K562 (cell line): ENCODE data around the gene SLC26A8. TPM values are rescaled to one million over a fixed set of nuclear protein-coding genes. Genes with fewer than 3 reads are reported as not detected.

Experiments
- BRF1 ChIP-seq: IDR thresholded peaks from 3 replicates; pipeline ENCODE4 v1.6.1; 2011; ENCODE audit warnings: borderline replicate concordance, mild to moderate bottlenecking; ENCODE audit not compliant: insufficient read length; ENCODE audit errors: extremely low read depth
- CBFA2T3 ChIP-seq: fragments of 450-650 bp; IDR thresholded peaks from 2 replicates; pipeline ENCODE4 v1.6.1; 2017
- CCAR2 ChIP-seq: fragments of 200-400 bp; formaldehyde crosslinking; IDR thresholded peaks from 2 replicates; pipeline ENCODE4 v1.6.1; 2017; ENCODE audit warnings: mild to moderate bottlenecking, low read depth, low read length
- CCNT2 ChIP-seq: IDR thresholded peaks from 2 replicates; pipeline ENCODE4 v1.6.1; 2011; ENCODE audit warnings: borderline replicate concordance, low read depth, mild to moderate bottlenecking, moderate library complexity, mixed read lengths, low read length; ENCODE audit not compliant: insufficient read length; ENCODE audit errors: extremely low read depth
- CHD2 ChIP-seq: IDR thresholded peaks from 2 replicates; pipeline ENCODE4 v1.6.1; 2011; ENCODE audit warnings: low read depth, low read length
- CREB3 ChIP-seq: fragments of 450-650 bp; conservative IDR thresholded peaks from 2 replicates; pipeline ENCODE4 v1.6.1; 2016; ENCODE audit warnings: missing genetic modification characterization, low read depth, mild to moderate bottlenecking, missing compliant biosample characterization, moderate library complexity
- ESRRB ChIP-seq: fragments of 250-450 bp; sonication (Bioruptor Pico); IDR thresholded peaks from 2 replicates; pipeline ENCODE4 v1.5.0; 2020; ENCODE audit warnings: mild to moderate bottlenecking, moderate library complexity, borderline replicate concordance
- ETV1 ChIP-seq: fragments of 450-650 bp; conservative IDR thresholded peaks from 2 replicates; pipeline ENCODE4 v1.6.1; 2016; ENCODE audit warnings: missing genetic modification characterization, control low read depth, low read depth, missing compliant biosample characterization
- HMBOX1 ChIP-seq: sonication (generic); IDR thresholded peaks from 2 replicates; pipeline ENCODE4 v1.6.1; 2016
- HNRNPH1 ChIP-seq: fragments of 200-400 bp; formaldehyde crosslinking; optimal IDR thresholded peaks from 2 replicates; pipeline ENCODE3; 2017; ENCODE audit warnings: low read depth, mild to moderate bottlenecking, low read length, moderate library complexity
- PML ChIP-seq: IDR thresholded peaks from 2 replicates; pipeline ENCODE4 v1.6.1; 2012; ENCODE audit warnings: low read length, inconsistent platforms
- POLR2A ChIP-seq: fragments of 450-650 bp; conservative IDR thresholded peaks from 2 replicates; pipeline ENCODE4 v1.6.1; 2016
- STAT6 ChIP-seq: sonication (generic); formaldehyde crosslinking; IDR thresholded peaks from 2 replicates; pipeline ENCODE4 v1.8.1; 2023; ENCODE audit warnings: mild to moderate bottlenecking, missing genetic modification reagents
- SUPT5H ChIP-seq: fragments of 450-650 bp; IDR thresholded peaks from 2 replicates; pipeline ENCODE4 v1.6.1; 2016
- TAF7 ChIP-seq: fragments of 450-650 bp; IDR thresholded peaks from 2 replicates; pipeline ENCODE4 v1.6.1; 2016; ENCODE audit warnings: missing genetic modification characterization, missing compliant biosample characterization
- TEAD4 ChIP-seq, 2 experiments: sonication (generic) in 1 of 2; formaldehyde crosslinking in 1 of 2; IDR thresholded peaks; 2 replicates each; pipeline versions ENCODE4 v1.6.1 to v1.8.0; 2012 to 2022; ENCODE audit warnings: borderline replicate concordance in 1 of 2, inconsistent platforms in 1 of 2, low read length in 1 of 2, mild to moderate bottlenecking in 1 of 2, missing genetic modification reagents in 1 of 2
- THRA ChIP-seq: fragments of 450-650 bp; IDR thresholded peaks from 2 replicates; pipeline ENCODE4 v1.6.1; 2017; ENCODE audit warnings: mild to moderate bottlenecking, moderate library complexity
- USF1 ChIP-seq: sonication (generic); formaldehyde crosslinking; IDR thresholded peaks from 2 replicates; pipeline ENCODE4 v1.9.0; 2022; ENCODE audit warnings: mild to moderate bottlenecking, missing genetic modification reagents
- ZNF174 ChIP-seq: fragments of 250-450 bp; sonication (Bioruptor Pico); IDR thresholded peaks from 2 replicates; pipeline ENCODE4 v1.4.0; 2020; ENCODE audit warnings: mild to moderate bottlenecking
- ZNF445 ChIP-seq: fragments of 250-450 bp; sonication (Bioruptor Pico); IDR thresholded peaks from 2 replicates; pipeline ENCODE4 v1.4.0; 2020; ENCODE audit warnings: low read depth, mild to moderate bottlenecking, moderate library complexity
- ZNF507 ChIP-seq: conservative IDR thresholded peaks from 2 replicates; pipeline ENCODE4 v1.6.1; 2017; ENCODE audit warnings: missing genetic modification characterization, missing compliant biosample characterization
- ZNF696 ChIP-seq: fragments of 250-450 bp; sonication (Bioruptor Pico); conservative IDR thresholded peaks from 2 replicates; pipeline ENCODE4 v1.4.0; 2020; ENCODE audit warnings: mild to moderate bottlenecking, moderate library complexity
- ZNF707 ChIP-seq: fragments of 250-450 bp; sonication (Bioruptor Pico); conservative IDR thresholded peaks from 2 replicates; pipeline ENCODE4 v1.8.0; 2022; ENCODE audit warnings: inconsistent platforms, mild to moderate bottlenecking, moderate library complexity
- polyA plus RNA-seq, 8 experiments: library from polyadenylated mRNA; depleted of rRNA in 4 of 8; stranded (reverse) in 5 of 8; unstranded in 3 of 8; fragments of >200 nt; fragmentation: Nextera tagmentation in 2 of 8; fragmentation: Illumina TruSeq in 1 of 8; extraction: Ambion mirVana in 2 of 8; extraction: Trizol in 1 of 8; gene quantifications; 2 replicates each; pipeline versions ENCODE4 v1.2.1 to v1.2.3, GENCODE V29; 2011 to 2014; ENCODE audit warnings: inconsistent platforms in 1 of 8, missing spikeins in 1 of 8
- total RNA-seq, 7 experiments: library from RNA; depleted of rRNA in 6 of 7; stranded (reverse); fragments of >200 nt in 6 of 7; fragmentation: Illumina TruSeq in 2 of 7; extraction: Trizol in 2 of 7; gene quantifications; 2 replicates each; pipeline versions ENCODE4 v1.2.1 to v1.2.3, GENCODE V29; 2011 to 2021; ENCODE audit warnings: low replicate concordance in 1 of 7

Gene SLC26A8
- total and polyA plus RNA-seq, 9 of the 15 experiments (the other 6 are each of a cell fraction or from before 2014, with no cell fraction given): not detected

- TF ChIP-seq ETV1 (tag) (0 out of 2 replicates have a peak, but pooled peaks have one; percentile 51), STAT6 (no peak), TAF7 (tag) (no peak), HNRNPH1 (no peak), ZNF696 (CRISPR knock-in tag) (no peak), TEAD4 (IDR thresholded peaks at IDR 0.05; ENCODE audit: low read length) (peak; percentile 91), TEAD4 (CRISPR knock-in tag; IDR thresholded peaks at IDR 0.05; ENCODE audit: borderline replicate concordance) (no peak), CBFA2T3 (peak; percentile 89), CREB3 (tag) (no peak), THRA (no peak), CCAR2 (no peak), POLR2A (no peak), BRF1 (no peak), ZNF507 (tag) (no peak), HMBOX1 (no peak), PML (peak; percentile 53; the same call in 1 of the 2 replicates), USF1 (no peak), ESRRB (CRISPR knock-in tag) (no peak), ZNF174 (CRISPR knock-in tag) (no peak), ZNF707 (CRISPR knock-in tag) (no peak), CHD2 (no peak), CCNT2 (peak; percentile 56), ZNF445 (CRISPR knock-in tag) (no peak), SUPT5H (no peak)
These were observed 955 bp upstream of the SLC26A8 start (continued) for GRCh38 chr6:36025260-36025931.
